Stimulated activated CD8-positive, alpha-beta memory T cell treated with anti-CD3 and anti-CD28 coated beads, Interleukin-12 subunit alpha, Interleukin-12 subunit beta, amount 100 ng/mL, for 1 hour (primary cell): Measurements from ENCODE around the gene WNT4.

Source experiments
- DNase-seq: peaks from one replicate; pipeline ENCODE4 v3.0.0-alpha.2; 2020; ENCODE audit warnings: low read depth

The WNT4 gene

GRCh38 chr1:22163564-22163963, 20.7 kb upstream of the WNT4 start:
- DNase-seq, result no peak

DNA sequence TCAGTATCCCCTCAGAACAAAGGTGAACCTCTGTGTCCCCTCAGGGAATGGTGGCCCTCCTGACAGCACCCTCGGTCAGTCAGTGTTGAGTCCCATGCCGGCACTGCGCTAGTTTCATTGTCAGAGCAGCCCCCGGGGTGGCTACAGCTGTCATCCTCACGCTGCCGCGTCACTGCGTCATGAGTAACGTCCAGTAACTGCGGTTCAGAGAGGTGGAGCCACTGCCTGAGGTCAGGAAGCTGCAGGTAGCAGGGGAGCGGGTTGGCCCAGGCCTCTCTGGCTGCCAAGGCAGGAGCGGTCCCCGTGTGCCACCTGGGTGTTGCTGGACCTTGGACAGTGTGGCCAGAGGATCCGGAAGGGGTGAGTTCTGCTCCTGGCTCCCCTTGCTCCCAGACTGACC, 20.2 kb upstream of the WNT4 start:
- no peak for DNase-seq

- DNase-seq, result no peak
Observed at GRCh38 chr1:22159891-22160290, 17.0 kb upstream of the WNT4 start.

GRCh38 chr1:22158654-22159053, 15.8 kb upstream of the WNT4 start:
- DNase-seq, result no peak

DNA sequence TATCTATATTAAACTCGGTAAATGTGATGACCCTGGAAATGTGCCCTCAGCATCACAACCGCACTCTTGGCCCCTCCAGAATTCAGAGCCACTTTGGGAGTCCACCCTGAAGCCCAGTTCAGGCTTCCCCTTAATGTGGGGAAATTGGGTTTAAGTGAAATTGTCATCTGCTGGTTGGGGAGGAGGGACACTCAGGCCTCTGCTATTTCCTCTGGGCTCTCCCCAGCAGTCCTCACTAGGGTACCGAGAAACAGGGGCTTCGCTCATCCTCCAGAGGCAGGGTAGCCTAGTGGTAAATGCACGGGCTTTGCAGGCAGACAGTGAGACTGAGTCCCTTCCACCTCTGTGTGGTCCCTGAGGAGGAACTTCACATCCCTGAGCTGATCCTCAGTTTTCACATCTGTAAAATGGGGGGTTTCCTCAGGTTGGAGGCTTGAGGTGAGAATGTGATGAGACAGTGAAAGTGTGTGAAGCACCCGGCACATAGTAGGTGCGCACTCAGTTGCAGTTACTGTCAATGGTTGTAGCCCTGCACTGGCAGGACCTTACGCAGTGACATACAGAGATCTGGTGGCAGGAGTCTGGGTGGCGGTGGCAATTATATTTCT, 14.6 kb upstream of the WNT4 start:
- no peak for DNase-seq

DNA sequence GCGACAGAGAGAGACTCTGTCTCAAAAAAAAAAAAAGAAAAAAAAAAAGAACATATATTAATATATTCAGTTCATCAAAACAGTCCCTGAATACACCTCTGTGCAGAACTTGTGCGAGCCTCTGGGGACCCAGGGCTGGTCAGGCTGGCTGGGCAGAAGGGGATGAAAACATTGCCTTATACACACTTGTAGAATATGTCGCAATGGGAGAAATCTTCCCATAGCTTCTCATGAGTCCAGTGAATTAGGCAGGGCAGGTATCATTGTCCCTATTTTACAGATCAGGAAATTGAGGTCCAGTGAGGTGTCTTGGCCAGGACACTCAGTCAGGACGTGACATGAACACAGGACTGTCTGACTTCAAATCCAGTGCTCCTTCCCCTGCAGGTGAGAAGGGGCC, 12.6 kb upstream of the WNT4 start:
- DNase-seq, result no peak

DNA sequence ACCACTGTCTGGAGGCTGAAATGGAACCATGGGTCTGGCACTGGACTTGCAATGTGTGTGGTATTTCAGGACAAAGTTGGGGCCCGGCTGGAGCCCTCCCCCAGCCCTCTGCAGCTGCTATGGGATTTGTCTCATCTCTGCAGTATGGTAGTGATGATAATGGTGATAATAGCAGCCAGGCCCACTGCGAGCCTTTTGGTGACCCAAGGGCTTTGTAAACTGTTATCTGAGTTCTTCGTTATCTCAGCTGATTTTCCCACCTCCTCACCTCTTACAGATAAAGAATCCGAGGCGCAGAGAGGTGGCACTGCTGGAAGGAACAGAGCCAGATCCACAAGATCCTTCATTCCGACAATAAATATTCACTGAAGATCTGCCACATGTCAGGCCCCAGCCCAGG, 11.7 kb upstream of the WNT4 start:
- DNase-seq, result no peak

DNA sequence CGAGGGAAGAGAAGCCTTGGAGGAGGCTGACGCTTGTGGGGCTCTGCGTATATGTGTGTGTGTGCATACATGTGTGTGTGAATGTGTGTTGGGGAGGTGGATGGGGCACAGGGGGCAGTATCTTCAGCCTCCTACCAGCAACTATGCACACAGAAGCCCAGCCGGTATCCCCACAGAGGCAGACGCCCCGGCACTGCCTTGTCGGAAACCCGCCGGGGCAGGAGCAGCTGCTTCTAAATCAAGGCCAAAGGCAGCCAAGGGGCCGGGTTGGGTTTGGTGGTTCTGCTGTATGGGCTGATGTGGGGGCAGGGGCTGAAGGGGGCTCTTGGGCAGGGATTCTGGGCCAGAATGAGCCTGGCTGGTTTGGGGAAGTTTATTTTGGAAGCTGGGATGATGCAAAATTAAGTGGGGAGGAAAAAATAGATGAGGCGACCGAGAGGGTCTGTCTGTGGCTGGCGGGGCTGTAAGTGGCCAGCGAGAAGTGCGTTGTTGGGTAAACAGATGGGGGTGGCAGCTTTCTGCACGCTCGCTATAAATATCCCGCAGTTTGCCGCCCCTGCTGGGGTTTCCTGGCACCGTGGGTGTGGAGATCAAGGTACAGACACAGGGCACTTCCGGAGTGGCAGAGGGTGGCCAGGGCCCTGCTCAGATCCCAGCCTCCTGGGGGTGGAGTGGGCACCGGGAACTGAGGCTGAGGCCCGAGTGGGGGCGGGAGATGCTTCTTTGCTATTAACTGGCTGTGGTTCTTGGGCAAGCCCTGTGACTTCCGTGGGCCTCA, 11.0 kb upstream of the WNT4 start:
- DNase-seq, result no peak

GRCh38 chr1:22150923-22151322, 8.0 kb upstream of the WNT4 start:
- DNase-seq, result no peak

DNA sequence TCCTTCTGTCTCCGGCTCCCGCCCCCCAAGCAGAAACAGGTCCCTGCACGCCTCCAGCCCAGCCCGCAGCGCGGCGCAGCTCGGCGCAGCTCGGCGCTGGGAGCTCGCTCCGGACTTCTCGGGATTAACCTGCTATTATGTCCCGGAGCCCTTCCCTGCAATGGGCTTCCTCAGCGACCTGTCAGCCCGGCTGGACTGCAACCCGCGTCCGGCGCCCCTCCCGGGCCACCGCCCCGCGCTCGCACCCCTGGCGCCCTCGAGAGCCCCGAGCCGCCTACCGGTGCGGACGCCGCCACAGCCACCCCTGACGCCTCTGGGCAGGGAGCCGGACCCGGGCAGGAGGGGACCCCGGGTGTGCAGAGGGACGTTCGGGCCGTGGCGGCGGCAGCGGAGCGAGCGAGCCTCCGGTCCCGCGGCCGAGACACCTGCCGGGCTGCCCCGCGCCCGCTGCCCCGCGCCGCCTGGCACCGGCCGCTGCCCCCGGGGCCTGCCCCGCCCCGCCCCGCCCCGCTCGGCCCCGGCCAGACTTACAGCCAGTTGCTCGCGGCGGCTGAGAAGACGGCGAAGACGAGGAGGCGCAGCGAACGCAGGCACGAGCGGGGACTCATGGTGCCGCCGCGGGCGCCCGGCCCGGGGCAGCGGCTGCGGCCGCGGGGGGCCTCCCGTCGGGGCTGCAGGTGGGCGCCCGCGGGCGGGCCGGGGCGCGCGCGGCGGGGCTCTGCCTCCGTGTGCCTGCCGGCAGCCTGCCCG, 407 bp downstream of the WNT4 start:
- DNase-seq, result no peak

DNA sequence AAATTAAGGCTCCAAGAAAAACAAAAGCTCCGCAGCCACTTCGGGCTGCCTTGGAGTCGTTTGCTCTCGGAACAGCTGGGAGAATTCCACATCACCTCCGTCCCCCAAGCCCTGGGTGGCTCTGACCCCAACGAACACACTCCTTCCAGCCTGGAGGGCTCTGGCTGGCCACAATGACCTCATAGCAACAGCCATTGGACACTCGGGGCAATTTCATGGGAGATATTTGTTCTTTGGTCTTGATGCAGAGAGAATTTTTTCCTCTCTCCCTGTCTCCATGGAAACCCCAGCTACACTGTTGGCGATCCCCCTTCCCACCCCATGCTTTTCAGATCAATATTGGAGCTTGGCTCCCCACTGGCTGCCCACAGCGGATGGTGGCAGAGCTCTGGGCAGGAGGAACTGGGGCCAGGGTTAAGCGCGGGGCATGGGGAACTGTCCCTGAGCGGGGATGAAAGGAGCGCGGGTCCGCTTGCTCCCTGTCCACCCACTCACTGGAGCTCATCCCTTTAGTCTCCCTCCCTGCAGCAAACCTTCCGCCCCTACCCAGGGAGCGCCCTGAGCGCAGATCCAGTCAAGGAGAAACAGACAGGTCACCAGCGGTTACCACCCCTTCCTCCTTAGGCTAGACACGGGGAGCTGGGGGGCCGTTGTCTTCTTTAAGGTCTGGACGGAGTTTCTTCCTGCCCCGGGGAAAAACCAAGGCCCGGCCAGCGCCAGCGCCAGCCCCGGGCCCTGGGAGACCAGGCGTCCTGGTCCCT, 1.2 kb downstream of the WNT4 start:
- no peak for DNase-seq

- no peak for DNase-seq
Observed at GRCh38 chr1:22140694-22141093, 2.2 kb downstream of the WNT4 start.

DNA sequence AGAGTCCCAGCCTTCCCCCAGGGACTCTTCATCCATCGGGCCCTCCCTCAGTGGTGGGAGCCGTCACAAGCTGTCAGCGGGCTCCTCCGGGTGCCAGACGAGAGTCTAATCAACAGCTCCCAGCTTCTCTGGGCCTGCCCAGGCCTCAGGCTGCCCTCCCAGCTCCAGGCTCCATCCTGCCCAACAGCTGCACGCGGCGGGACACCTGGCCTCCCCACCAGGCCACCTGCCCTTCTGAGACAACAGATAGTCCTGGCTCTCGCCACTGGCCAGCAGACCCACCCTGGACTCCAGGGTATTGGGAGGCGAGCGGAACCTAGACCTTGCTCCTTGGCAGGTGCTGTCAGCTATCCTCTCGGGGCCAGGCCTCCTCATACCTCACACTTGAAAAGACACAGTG, 3.1 kb downstream of the WNT4 start:
- no peak for DNase-seq

DNA sequence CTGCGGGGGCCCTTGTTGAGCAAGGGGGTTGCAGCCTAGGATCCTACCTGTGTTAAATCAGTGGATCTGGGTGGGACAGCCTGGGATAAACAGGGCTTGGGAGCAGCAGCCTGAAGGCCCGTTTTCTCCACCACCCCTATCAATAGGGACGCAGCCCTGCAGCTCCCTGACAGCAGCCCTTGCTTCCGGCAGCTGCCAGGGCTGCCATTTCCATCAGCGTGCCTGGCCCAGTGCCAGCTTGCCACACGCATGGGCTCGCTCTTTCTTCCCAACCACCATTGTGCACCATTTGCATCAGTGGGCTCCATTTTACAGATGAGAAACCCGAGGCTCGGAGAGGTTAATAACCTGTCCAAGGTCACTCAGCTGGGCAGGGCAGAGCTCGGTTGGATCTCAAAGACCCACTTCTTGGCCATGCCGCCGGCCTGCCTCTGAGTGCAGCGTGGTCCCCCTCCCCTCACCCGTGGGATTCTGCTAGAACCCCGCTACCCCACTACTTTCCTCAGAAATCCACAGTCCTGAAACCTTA, 3.8 kb downstream of the WNT4 start:
- no peak for DNase-seq

- DNase-seq, result no peak
Observed at GRCh38 chr1:22137004-22137720, 5.7 kb downstream of the WNT4 start.

DNA sequence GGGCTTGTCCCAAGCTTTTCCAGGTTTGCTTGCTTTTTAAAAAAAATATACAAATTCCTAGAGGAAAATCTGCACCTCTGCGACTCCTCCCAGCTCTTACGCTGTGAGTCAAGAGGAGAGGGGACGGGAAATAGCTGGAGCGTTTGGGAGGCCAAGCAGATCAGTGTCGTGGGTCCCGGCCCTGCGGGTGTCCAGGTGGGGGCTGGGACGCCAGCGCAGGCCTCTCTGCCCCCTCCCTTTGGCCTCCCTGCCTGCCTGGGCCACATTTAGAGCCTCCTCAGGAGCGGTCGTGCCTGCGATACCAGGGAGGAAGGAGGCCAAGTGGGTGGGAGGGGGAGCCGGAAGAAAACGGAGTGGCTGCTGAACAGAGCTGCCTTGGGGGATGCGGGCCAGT, 9.0 kb downstream of the WNT4 start:
- DNase-seq, result no peak

DNA sequence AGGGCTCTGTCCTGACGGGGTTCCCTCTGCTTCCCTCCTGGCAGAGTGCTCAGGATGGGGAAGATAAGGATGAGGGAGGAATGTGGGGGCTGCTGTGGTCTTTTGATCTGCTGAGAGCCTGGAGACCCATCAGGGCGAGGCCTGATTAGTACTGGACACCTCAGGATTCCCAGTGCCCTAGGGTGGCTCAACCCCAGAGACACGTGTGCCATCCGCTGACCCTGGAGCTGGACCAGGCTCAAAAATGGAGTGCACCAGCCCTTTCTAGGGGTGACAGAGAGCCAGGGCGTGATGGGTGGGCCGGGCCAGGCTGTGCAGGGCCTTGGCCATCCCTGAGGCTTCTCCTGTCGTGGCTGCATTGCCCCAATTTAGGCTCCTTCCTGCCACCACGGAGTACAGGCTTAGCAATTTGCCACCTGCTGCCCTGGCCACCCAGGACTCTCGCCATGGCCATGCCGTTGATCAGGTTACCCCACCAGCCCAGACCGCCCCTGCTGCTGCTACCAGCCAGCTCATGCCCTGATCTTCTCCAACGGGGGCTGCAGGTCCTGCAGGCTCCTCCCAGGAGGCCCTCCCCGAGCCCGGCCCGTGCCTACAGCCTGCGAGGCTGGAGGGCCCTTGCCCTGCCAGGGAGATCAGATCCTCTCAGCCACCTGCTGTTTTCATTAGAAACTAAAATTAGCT, 9.5 kb downstream of the WNT4 start:
- DNase-seq, result no peak

GRCh38 chr1:22132517-22133235, 10.2 kb downstream of the WNT4 start:
- DNase-seq, result no peak

- DNase-seq, result peak; percentile 15
Observed at GRCh38 chr1:22131875-22132486, 10.9 kb downstream of the WNT4 start.

DNA sequence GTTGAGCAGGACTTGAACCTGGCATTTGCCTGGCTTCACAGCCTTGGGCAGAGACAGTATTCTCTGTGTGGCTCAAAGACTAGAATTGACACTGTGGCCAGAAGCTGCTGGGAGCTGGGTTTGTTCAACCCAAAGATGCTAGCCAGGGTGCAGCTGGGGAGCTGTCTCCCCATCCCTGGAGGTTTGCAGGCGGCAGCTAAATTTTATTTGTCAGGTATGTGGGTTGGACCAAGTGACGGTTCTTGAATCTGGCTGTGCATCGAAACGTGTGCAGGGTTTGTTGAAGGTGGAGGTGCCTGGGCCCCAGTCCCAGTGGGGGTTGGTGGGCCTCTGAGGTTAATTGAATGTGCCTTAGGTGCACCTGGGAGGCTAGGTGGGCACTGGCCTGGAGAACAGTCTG, 11.8 kb downstream of the WNT4 start:
- no peak for DNase-seq
